Lung (tissue), 12 donors: ENCODE data around the gene TMEM250. TPM values are rescaled to one million over a fixed set of nuclear protein-coding genes. Genes with fewer than 3 reads are reported as not detected.
A peak's percentile ranks its signal among the peaks of the same experiment; 100 is the strongest.

ENCODE experiments used
- ATAC-seq: fragments of 200-7000 bp; cut with Tn5 transposase; one replicate; pipeline ENCODE4 v1.9.1; 2020; ENCODE audit warnings: moderate number of reproducible peaks; ENCODE audit not compliant: insufficient read depth, low FRiP score
- DNase-seq, 3 donors: peaks; one replicate each; pipeline ENCODE4 v3.0.0-alpha.2; 2013 to 2017
- H3K27ac ChIP-seq, 2 donors: one replicate each; pipeline ENCODE4 v1.5.1; 2013; ENCODE audit warnings: mild to moderate bottlenecking in 2 of 2, moderate library complexity in 2 of 2, control low read depth in 1 of 2, inconsistent platforms in 1 of 2, low read depth in 1 of 2, low read length in 1 of 2
- H3K27me3 ChIP-seq, 3 donors: one replicate each; pipeline ENCODE4 v1.5.1; 2013; ENCODE audit warnings: low read length in 2 of 3; ENCODE audit not compliant: control insufficient read depth in 3 of 3, insufficient read depth in 3 of 3
- H3K36me3 ChIP-seq, 4 donors: one replicate each; pipeline ENCODE4 v1.5.1; 2013; ENCODE audit warnings: low read length in 4 of 4, mild to moderate bottlenecking in 1 of 4, moderate library complexity in 1 of 4; ENCODE audit not compliant: control insufficient read depth in 4 of 4, insufficient read depth in 4 of 4
- H3K4me1 ChIP-seq, 5 donors: one replicate each; pipeline ENCODE4 v1.5.1; 2013; ENCODE audit warnings: low read length in 5 of 5, mild to moderate bottlenecking in 2 of 5, moderate library complexity in 1 of 5; ENCODE audit not compliant: control insufficient read depth in 5 of 5, insufficient read depth in 5 of 5
- H3K4me3 ChIP-seq: one replicate; pipeline ENCODE4 v1.5.1; 2013; ENCODE audit warnings: mild to moderate bottlenecking, control low read depth, moderate library complexity
- H3K9ac ChIP-seq, 2 donors: one replicate each; pipeline ENCODE4 v1.5.1; 2013; ENCODE audit warnings: low read length in 2 of 2, control low read depth in 1 of 2; ENCODE audit not compliant: insufficient read depth in 1 of 2
- H3K9me3 ChIP-seq, 4 donors: one replicate each; pipeline ENCODE4 v1.5.1; 2013; ENCODE audit warnings: low read length in 3 of 4, mild to moderate bottlenecking in 1 of 4, moderate library complexity in 1 of 4; ENCODE audit not compliant: control insufficient read depth in 4 of 4, insufficient read depth in 3 of 4
- CTCF ChIP-seq: IDR thresholded peaks from 2 replicates; pipeline ENCODE4 v1.5.1; 2012; ENCODE audit warnings: mild to moderate bottlenecking; ENCODE audit errors: control extremely low read depth, extremely low read depth
- WGBS, 2 donors: extraction: QIAGEN DNeasy Blood & Tissue Kit; methylation state at CpG; one replicate each; pipeline ENCODE4 v1.1.7; 2013; 5-methylcytosine and 5-hydroxymethylcytosine counted together
- polyA plus RNA-seq, 2 donors: library from polyadenylated mRNA; stranded (reverse); fragments of 200-250 nt; gene quantifications; one replicate each; pipeline ENCODE4 v1.2.1, GENCODE V29; 2013
- total RNA-seq, 2 donors: library from RNA; depleted of rRNA in 1 of 2; stranded (reverse); fragments of >200 nt in 1 of 2; gene quantifications; one replicate each; pipeline ENCODE4 v1.2.1, GENCODE V29; 2014 to 2021
- donor health status: control.
- donor health status: control.
- donor health status: Bipolar disorder and iron deficiency.
- donor health status: healthy.
- donor health status: DM: yes; HTN: yes; CAD: no.

Gene TMEM250
- total and polyA plus RNA-seq, 4 donors: 13.0 to 47.9 (median 27.2) TPM

- H3K9me3 ChIP-seq: no peaks in the 10 kb centered on the region
- TF ChIP-seq CTCF: no peak
- H3K4me1 ChIP-seq: peaks cover 0 to 19% (median 12%) of the 10 kb centered on the region in 5 donors
- H3K27ac ChIP-seq: peak overlapping the region; percentile 85 to 90
- H3K4me3 ChIP-seq: peak overlapping the region; percentile 73
- 4 to 7% methylated on average over 61 to 74 of the region's 74 CpGs for WGBS, 2 donors
- H3K36me3 ChIP-seq: peaks cover 0 to 6% (median 0%) of the 10 kb centered on the region in 4 donors
- peak; percentile 58 for ATAC-seq
- peaks cover 0 to 8% (median 0%) of the 10 kb centered on the region in 3 donors for H3K27me3 ChIP-seq
- H3K9ac ChIP-seq: no peak overlapping the region
- DNase-seq: peak in 1 of 3 donors; percentile 35
Measured at GRCh38 chr9:136093995-136094881, 24.4 kb downstream of the TMEM250 start.

GRCh38 chr9:136093346-136093986, 25.2 kb downstream of the TMEM250 start:
- no peak for ATAC-seq
- whole genome bisulfite sequencing, 2 donors: 43 to 59% methylated on average over 16 of the region's 16 CpGs

DNA sequence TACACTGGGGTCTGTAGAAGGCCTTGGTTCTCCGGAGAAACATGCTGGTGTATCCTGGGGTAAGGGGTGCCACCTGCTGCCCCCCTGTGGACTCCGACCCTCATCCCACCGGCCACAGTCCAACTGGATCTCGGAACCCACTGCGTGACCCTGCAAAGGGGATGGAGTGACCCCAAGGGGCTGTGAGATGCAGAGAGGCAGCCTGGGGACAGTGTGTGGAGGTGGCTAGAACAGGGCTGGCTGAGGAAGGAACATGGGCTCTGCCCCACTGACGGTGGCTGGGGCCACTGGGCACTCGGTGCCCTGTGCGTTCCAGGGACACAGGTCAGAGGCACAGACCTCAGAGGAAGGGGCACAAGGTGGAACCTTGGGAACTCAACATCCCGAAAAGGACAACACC, 25.9 kb downstream of the TMEM250 start:
- no peak for TF ChIP-seq CTCF
- H3K36me3 ChIP-seq: peaks cover 0 to 6% (median 0%) of the 10 kb centered on the region in 4 donors
- H3K9me3 ChIP-seq: no peaks in the 10 kb centered on the region
- WGBS, 2 donors: 81 to 86% methylated on average over 9 of the region's 9 CpGs
- peaks cover 0 to 19% (median 12%) of the 10 kb centered on the region in 5 donors for H3K4me1 ChIP-seq
- no peak for DNase-seq
- H3K27me3 ChIP-seq: peaks cover 0 to 4% (median 0%) of the 10 kb centered on the region in 3 donors
- H3K9ac ChIP-seq: no peak overlapping the region
- peak overlapping the region in 1 of 2 donors; percentile 3 for H3K27ac ChIP-seq
- no peak overlapping the region for H3K4me3 ChIP-seq
- no peak for ATAC-seq

More at GRCh38 chr9:136093346-136093986, 25.2 kb downstream of the TMEM250 start:
- H3K9ac ChIP-seq: no peak overlapping the region
- H3K4me3 ChIP-seq: peak overlapping the region; percentile 73
- no peak for TF ChIP-seq CTCF
- H3K9me3 ChIP-seq: no peaks in the 10 kb centered on the region
- H3K27ac ChIP-seq: peak overlapping the region; percentile 85 to 90
- peaks cover 0 to 4% (median 0%) of the 10 kb centered on the region in 3 donors for H3K27me3 ChIP-seq
- peaks cover 0 to 19% (median 12%) of the 10 kb centered on the region in 5 donors for H3K4me1 ChIP-seq
- H3K36me3 ChIP-seq: peaks cover 0 to 6% (median 0%) of the 10 kb centered on the region in 4 donors
- no peak for DNase-seq
